ENCODE data around the gene ELF1. TPM values are rescaled to one million over a fixed set of nuclear protein-coding genes. Genes with fewer than 3 reads are reported as not detected.
"Not testable (repeated sequence)": the region's sequence is repeated elsewhere in the genome, so short reads cannot be mapped to it uniquely, and the experiment has no call there.

ELF1 gene
- total and polyA plus RNA-seq, 11 donors, result 7.7 to 75.4 (median 33.5) TPM

DNA sequence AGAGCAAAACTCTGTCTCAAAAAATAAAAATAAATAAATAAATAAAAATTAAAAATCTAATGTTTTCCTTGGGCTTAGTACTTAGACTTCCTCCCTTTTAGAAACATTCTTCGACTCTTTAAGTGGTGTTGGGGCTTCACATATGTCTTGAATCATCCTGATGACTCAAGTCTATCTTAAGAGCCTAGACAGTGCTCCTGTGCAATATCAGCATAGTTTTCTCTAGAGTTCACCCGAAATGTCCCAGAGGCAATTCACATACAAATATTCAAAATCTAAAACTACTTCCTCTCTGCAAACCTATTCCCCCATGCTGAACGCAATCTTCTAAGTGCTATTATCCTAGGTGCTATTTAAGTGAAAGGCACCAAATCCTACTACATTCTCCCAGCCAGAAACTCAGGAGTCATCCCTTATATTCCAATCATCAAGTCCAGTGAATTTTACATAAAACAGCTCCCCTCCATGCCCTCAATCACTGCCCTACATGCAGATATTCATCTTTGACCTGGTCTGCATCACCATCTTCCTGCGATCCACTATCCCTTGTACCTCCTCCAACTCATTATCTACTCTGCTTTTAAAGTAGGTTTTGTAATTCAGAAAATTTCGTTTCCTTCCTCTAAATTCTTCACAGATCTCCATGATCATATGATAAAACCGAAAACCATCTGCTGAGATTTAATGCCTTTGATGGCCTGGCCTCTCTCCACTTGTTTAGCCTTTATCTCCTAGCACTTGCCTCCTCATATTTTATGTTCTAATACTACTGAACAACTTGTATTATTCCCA lies 102.7 kb downstream of the ELF1 start:
- Histone ChIP-seq H3K9me3 (no peaks in the 10 kb centered on the region), H3K27me3 (no peaks in the 10 kb centered on the region), H3K4me1 (peaks cover 0 to 15% (median 7%) of the 10 kb centered on the region in 12 donors), H3K36me3 (no peaks in the 10 kb centered on the region), H3K27ac (no peak overlapping the region), H3K4me3 (no peak overlapping the region)
- no peak for ATAC-seq
- DNase-seq, result no peak
- no peak for TF ChIP-seq POLR2A (IDR thresholded peaks at IDR 0.05)
- TF ChIP-seq, protein P1, sequence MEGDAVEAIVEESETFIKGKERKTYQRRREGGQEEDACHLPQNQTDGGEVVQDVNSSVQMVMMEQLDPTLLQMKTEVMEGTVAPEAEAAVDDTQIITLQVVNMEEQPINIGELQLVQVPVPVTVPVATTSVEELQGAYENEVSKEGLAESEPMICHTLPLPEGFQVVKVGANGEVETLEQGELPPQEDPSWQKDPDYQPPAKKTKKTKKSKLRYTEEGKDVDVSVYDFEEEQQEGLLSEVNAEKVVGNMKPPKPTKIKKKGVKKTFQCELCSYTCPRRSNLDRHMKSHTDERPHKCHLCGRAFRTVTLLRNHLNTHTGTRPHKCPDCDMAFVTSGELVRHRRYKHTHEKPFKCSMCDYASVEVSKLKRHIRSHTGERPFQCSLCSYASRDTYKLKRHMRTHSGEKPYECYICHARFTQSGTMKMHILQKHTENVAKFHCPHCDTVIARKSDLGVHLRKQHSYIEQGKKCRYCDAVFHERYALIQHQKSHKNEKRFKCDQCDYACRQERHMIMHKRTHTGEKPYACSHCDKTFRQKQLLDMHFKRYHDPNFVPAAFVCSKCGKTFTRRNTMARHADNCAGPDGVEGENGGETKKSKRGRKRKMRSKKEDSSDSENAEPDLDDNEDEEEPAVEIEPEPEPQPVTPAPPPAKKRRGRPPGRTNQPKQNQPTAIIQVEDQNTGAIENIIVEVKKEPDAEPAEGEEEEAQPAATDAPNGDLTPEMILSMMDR (IDR thresholded peaks at IDR 0.05), result no peak
- WGBS, 4 donors, result 85 to 86% (median 85%) methylated on average over 6 of the region's 6 CpGs
- intact Hi-C loops (cut with DNase I), result no loop called here

DNA sequence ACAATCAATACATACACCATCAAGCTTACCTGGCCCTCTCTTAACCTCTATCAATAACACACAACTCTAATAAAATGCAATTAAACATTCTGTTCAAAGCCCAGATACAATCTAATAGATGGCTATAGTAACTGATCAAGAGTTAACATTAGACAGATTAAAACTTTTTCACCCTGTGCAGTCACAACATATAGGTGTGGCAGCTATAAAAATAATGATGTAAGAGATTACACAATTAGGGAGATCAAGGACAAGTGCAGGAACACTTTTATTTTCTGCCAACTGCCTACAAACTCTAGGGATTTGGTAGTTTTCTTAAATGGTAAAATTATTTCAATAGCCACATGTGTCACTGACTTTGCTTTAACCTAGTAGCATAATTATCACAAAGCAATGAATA lies 104.3 kb downstream of the ELF1 start:
- H3K27ac ChIP-seq; H3K4me3 ChIP-seq; ATAC-seq; H3K4me1 ChIP-seq; H3K36me3 ChIP-seq; DNase-seq; H3K9me3 ChIP-seq; H3K27me3 ChIP-seq; intact Hi-C loops (cut with DNase I): not testable (repeated sequence)

DNA sequence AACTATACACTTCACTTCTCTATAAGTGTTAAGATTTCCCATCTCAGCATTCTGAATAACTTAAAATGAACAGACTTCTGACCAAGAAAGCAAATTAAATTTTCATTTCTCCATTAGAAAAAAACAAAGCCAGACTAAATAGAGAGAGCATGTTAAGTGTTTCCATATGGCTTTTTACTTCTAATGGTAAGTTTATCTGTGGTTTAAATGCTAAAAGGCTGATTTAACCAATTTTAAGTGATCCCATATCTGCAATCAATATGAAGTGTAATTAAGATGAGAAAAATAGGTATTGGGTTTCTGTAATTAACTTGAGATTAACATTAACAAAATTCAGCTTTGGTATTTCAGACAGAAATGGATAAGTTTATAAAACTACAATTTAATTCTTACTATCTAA lies 107.8 kb downstream of the ELF1 start:
- Histone ChIP-seq H3K27me3 (no peaks in the 10 kb centered on the region), H3K9me3 (no peaks in the 10 kb centered on the region), H3K27ac (no peak overlapping the region), H3K4me1 (peaks cover 0 to 9% (median 0%) of the 10 kb centered on the region in 12 donors), H3K4me3 (no peak overlapping the region), H3K36me3 (no peaks in the 10 kb centered on the region)
- intact Hi-C loops (cut with DNase I), result no loop called here
- ATAC-seq (no peak), DNase-seq (no peak)
- no peak for TF ChIP-seq POLR2A (IDR thresholded peaks at IDR 0.05)
- TF ChIP-seq, protein P1 (IDR thresholded peaks at IDR 0.05), result no peak

DNA sequence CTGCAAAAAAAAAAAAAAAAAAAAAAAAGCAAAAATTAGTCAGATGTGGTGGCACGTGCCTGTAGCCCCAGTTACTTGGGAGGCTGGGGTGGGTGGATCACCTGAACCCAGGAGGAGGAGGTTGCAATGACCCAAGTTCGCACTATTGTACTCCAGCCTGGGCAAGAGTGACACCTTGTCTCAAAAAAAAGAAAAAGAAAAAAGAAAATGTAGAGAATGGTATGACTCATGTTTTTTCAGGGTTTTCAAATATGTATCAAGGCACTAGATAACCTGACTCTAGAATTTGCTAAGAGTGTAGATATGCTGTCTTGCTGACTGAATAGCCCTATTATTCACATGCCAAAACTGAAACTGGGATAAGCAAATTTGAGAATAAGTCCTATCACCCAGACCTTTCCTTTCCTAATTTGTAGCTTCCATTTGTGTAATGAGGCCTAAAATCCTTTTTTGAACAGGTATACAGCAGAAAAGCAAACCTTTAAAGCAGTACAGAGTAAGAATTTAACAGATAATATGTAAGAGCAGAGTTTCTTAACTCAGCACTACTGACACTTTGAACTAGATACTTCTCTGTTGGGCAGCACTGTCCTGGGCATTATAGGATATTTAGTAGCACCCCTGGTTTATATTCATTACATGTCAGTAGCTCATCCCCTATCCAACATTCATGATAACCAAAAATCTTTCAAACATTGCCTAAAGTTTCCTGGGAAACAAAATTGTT lies 108.6 kb downstream of the ELF1 start:
- ATAC-seq, result no peak
- no peak for DNase-seq
- TF ChIP-seq, protein P1 (IDR thresholded peaks at IDR 0.05), result no peak
- TF ChIP-seq POLR2A (IDR thresholded peaks at IDR 0.05), result no peak
- Histone ChIP-seq H3K4me1 (peaks cover 0 to 9% (median 0%) of the 10 kb centered on the region in 12 donors), H3K9me3 (no peaks in the 10 kb centered on the region), H3K36me3 (no peaks in the 10 kb centered on the region), H3K4me3 (no peak overlapping the region), H3K27me3 (no peaks in the 10 kb centered on the region), H3K27ac (no peak overlapping the region)
- intact Hi-C loops (cut with DNase I), result no loop called here
- 94 to 98% (median 97%) methylated on average over 2 of the region's 2 CpGs for WGBS, 4 donors

DNA sequence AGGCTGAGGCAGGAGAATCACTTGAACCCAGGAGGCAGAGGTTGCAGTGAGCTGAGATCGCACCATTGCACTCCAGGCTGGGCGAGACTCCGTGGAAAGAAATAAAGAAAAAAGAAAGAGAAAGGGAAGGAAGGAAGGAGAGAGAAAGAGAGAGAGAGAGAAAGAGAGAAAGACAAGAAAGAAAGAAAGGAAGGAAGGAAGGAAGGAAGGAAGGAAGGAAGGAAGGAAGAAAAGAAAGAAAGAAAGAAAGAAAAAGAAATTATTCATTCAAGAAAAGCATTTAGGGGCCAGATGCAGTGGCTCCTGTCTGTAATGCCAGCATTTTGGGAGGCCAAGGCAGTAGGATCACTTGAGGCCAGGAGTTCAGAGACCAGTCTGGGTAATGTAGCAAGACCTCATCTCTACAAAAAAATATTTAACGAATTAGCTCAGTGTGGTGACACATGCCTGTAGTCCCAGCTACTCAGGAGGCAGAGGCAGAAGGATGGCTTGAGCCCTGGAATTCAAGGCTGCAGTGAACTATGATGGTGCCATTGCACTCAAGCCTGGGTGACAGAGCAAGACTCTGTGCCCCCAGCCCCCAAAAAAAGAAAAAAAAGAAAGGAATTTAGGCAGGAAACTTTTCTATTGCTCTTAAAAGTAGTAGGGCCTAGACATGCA lies 109.4 kb downstream of the ELF1 start:
- H3K4me3 ChIP-seq; intact Hi-C loops (cut with DNase I); ATAC-seq; H3K4me1 ChIP-seq; H3K9me3 ChIP-seq; DNase-seq; H3K27ac ChIP-seq; H3K27me3 ChIP-seq; H3K36me3 ChIP-seq: not testable (repeated sequence)
- WGBS, 4 donors, result 94 to 98% (median 97%) methylated on average over 4 of the region's 4 CpGs
